ENCODE data around the gene MNX1.

- TF ChIP-seq, protein P1, sequence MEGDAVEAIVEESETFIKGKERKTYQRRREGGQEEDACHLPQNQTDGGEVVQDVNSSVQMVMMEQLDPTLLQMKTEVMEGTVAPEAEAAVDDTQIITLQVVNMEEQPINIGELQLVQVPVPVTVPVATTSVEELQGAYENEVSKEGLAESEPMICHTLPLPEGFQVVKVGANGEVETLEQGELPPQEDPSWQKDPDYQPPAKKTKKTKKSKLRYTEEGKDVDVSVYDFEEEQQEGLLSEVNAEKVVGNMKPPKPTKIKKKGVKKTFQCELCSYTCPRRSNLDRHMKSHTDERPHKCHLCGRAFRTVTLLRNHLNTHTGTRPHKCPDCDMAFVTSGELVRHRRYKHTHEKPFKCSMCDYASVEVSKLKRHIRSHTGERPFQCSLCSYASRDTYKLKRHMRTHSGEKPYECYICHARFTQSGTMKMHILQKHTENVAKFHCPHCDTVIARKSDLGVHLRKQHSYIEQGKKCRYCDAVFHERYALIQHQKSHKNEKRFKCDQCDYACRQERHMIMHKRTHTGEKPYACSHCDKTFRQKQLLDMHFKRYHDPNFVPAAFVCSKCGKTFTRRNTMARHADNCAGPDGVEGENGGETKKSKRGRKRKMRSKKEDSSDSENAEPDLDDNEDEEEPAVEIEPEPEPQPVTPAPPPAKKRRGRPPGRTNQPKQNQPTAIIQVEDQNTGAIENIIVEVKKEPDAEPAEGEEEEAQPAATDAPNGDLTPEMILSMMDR (IDR thresholded peaks at IDR 0.05 in 2 of 3, conservative IDR thresholded peaks at IDR 0.05 in 1 of 3; ENCODE audit: control insufficient read depth in 2 of 3, extremely low read depth in 1 of 3, insufficient read depth in 1 of 3, low read depth in 3 of 3, low read length in 3 of 3): no peak
- TF ChIP-seq SREBF2 (IDR thresholded peaks at IDR 0.05; ENCODE audit: low read length) (no peak), NBN (IDR thresholded peaks at IDR 0.05) (no peak), CREB1 (IDR thresholded peaks at IDR 0.05; ENCODE audit: low read depth) (no peak), SPI1 (IDR thresholded peaks at IDR 0.05; ENCODE audit: borderline replicate concordance, insufficient read depth, low read depth, low read length) (no peak), SMAD1 (IDR thresholded peaks at IDR 0.05; ENCODE audit: low read depth, partially characterized antibody) (no peak), MTA3 (IDR thresholded peaks at IDR 0.05; ENCODE audit: borderline replicate concordance, low read length) (no peak), EGR1 (IDR thresholded peaks at IDR 0.05; ENCODE audit: borderline replicate concordance in 1 of 2, low read depth in 2 of 2, low read length in 2 of 2) (no peak)
Measured at GRCh38 chr7:156984174-156984891, 26.1 kb downstream of the MNX1 start.
